HL-60 (cell line): ENCODE data around the gene RNF26.

Source experiments
- DNase-seq, 2 experiments: peaks; one replicate each; pipeline ENCODE4 v3.0.0-alpha.2; 2010 to 2020; ENCODE audit warnings: low read depth in 1 of 2, low spot score in 1 of 2
- H3K27ac ChIP-seq: fragments of 250-450 bp; sonication (Bioruptor Pico); replicated peaks from 2 replicates; pipeline ENCODE4 v1.5.1; 2020; ENCODE audit warnings: mild to moderate bottlenecking, moderate library complexity
- H3K27me3 ChIP-seq: fragments of 250-450 bp; sonication (Bioruptor Pico); 2 replicates; pipeline ENCODE4 v1.5.1; 2021; ENCODE audit warnings: mild to moderate bottlenecking, moderate library complexity; ENCODE audit not compliant: insufficient read depth, poor library complexity, severe bottlenecking
- H3K4me3 ChIP-seq: replicated peaks from 2 replicates; pipeline ENCODE4 v1.5.1; 2011; ENCODE audit warnings: mild to moderate bottlenecking, control low read depth, low read length; ENCODE audit not compliant: insufficient read depth
- GABPA ChIP-seq: IDR thresholded peaks from 2 replicates; pipeline ENCODE4 v1.6.1; 2012; ENCODE audit warnings: low read depth
- POLR2AphosphoS5 ChIP-seq: IDR thresholded peaks from 2 replicates; pipeline ENCODE4 v1.6.1; 2012; ENCODE audit warnings: low read depth
- SPI1 ChIP-seq: IDR thresholded peaks from 2 replicates; pipeline ENCODE4 v1.6.1; 2012; ENCODE audit warnings: low read depth, mild to moderate bottlenecking, borderline replicate concordance
- TF ChIP-seq, protein P1 (sequence below): IDR thresholded peaks from one replicate; pipeline ENCODE4 v1.5.1; 2011; ENCODE audit warnings: low read length, control low read depth, inconsistent platforms; ENCODE audit not compliant: insufficient read depth
- TF ChIP-seq, protein P2 (sequence below): IDR thresholded peaks from 2 replicates; pipeline ENCODE4 v1.6.1; 2012; ENCODE audit warnings: low read depth; ENCODE audit not compliant: insufficient replicate concordance

The RNF26 gene

DNA sequence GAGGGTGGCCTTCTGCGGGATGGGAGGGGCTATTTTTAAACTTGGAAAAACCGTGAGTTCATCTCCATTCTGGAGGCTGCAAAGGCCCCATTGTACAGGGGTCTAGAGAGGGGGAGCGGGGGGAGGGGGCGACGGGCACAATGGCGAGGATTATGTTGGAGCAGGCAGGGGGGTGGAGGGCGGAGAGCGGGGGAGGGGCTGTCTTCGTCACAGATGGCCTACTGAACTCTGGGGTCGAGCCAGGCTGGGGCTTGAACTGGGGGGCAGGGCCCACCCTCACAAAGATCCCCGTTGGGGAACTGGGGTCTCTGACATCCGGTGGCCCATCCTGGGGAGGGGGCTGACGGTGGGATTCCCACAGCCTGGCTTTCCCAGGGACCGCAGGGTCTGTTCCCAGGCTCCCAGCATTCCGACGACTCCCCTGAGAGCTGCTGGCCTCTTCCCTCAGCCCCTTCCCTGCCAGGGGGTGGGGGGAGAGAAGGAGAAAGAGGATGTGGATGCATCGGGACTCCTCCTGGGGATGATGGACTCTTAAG is 14.0 kb upstream of the RNF26 start:
- no peak overlapping the region for H3K4me3 ChIP-seq
- TF ChIP-seq GABPA (no peak), POLR2AphosphoS5 (no peak), SPI1 (no peak)
- TF ChIP-seq, protein P1, sequence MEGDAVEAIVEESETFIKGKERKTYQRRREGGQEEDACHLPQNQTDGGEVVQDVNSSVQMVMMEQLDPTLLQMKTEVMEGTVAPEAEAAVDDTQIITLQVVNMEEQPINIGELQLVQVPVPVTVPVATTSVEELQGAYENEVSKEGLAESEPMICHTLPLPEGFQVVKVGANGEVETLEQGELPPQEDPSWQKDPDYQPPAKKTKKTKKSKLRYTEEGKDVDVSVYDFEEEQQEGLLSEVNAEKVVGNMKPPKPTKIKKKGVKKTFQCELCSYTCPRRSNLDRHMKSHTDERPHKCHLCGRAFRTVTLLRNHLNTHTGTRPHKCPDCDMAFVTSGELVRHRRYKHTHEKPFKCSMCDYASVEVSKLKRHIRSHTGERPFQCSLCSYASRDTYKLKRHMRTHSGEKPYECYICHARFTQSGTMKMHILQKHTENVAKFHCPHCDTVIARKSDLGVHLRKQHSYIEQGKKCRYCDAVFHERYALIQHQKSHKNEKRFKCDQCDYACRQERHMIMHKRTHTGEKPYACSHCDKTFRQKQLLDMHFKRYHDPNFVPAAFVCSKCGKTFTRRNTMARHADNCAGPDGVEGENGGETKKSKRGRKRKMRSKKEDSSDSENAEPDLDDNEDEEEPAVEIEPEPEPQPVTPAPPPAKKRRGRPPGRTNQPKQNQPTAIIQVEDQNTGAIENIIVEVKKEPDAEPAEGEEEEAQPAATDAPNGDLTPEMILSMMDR, result no peak
- TF ChIP-seq, protein P2, sequence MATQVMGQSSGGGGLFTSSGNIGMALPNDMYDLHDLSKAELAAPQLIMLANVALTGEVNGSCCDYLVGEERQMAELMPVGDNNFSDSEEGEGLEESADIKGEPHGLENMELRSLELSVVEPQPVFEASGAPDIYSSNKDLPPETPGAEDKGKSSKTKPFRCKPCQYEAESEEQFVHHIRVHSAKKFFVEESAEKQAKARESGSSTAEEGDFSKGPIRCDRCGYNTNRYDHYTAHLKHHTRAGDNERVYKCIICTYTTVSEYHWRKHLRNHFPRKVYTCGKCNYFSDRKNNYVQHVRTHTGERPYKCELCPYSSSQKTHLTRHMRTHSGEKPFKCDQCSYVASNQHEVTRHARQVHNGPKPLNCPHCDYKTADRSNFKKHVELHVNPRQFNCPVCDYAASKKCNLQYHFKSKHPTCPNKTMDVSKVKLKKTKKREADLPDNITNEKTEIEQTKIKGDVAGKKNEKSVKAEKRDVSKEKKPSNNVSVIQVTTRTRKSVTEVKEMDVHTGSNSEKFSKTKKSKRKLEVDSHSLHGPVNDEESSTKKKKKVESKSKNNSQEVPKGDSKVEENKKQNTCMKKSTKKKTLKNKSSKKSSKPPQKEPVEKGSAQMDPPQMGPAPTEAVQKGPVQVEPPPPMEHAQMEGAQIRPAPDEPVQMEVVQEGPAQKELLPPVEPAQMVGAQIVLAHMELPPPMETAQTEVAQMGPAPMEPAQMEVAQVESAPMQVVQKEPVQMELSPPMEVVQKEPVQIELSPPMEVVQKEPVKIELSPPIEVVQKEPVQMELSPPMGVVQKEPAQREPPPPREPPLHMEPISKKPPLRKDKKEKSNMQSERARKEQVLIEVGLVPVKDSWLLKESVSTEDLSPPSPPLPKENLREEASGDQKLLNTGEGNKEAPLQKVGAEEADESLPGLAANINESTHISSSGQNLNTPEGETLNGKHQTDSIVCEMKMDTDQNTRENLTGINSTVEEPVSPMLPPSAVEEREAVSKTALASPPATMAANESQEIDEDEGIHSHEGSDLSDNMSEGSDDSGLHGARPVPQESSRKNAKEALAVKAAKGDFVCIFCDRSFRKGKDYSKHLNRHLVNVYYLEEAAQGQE, result no peak
- H3K27me3 ChIP-seq, result peaks cover 21% of the 10 kb centered on the region
- H3K27ac ChIP-seq, result no peak overlapping the region
- DNase-seq, result no peak

DNA sequence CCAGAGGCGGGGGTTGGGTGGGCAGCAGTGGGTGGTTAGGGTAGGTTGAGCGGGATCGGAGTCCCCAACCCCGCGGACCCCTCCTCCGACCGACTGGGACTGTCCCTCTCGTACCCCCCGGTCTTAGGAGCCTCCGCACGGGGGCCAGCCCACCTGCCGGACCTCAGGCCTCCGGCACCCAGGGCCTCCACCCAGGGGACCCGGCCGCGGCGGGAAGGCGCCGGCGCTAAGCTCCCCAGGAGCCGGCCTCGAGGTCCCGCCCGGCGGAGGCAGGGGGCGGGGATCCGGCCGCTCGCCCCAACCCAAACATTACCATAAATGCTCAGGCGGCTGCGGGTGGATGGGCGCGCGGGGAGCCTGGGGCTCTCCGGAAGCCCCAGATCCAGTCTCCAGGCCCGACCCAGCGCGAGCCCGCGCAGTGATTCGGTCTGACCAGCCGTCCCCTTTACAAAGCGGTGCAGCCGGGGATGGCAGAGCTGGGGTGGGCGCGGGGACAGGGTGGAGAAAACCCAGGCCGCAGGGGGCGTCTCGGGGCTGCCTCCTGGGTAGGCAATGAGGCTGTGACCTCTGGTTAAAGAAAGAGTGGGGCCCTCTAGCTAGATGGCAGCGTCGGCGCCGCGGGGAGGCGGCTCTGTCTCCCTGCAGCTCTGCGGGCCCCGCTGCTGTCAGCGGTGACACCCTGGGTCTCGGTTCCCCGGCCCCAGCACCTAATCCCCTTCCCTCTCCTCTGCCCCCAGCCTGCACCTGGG is 13.4 kb upstream of the RNF26 start:
- TF ChIP-seq, protein P2, result no peak
- no peak for TF ChIP-seq POLR2AphosphoS5
- peaks cover 15% of the 10 kb centered on the region for H3K27me3 ChIP-seq
- peak overlapping the region; percentile 51 for H3K4me3 ChIP-seq
- no peak overlapping the region for H3K27ac ChIP-seq
- DNase-seq, result no peak

DNA sequence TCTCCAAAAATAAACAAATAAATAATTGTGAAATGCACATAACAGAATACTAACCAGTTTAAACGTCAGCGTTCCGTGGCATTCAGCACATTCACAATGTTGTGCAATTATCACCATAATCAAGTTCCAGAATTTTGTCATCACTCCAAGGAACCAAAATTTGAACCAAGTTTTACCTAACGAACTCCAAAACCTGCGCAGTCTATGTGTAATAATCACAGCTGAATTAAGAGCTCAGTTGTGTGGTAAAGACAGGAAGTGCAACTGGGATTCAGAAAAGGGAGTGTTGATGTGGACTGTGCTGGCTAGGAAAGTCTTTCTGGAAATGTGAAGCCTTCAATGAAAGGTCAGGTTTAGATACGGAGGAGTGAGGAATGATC is 12.0 kb upstream of the RNF26 start:
- TF ChIP-seq SPI1, result peak; percentile 11; the same call in 1 of the 2 replicates
- TF ChIP-seq POLR2AphosphoS5, result no peak
- TF ChIP-seq, protein P2, result no peak
- Histone ChIP-seq H3K4me3 (no peak overlapping the region), H3K27ac (no peak overlapping the region)

DNA sequence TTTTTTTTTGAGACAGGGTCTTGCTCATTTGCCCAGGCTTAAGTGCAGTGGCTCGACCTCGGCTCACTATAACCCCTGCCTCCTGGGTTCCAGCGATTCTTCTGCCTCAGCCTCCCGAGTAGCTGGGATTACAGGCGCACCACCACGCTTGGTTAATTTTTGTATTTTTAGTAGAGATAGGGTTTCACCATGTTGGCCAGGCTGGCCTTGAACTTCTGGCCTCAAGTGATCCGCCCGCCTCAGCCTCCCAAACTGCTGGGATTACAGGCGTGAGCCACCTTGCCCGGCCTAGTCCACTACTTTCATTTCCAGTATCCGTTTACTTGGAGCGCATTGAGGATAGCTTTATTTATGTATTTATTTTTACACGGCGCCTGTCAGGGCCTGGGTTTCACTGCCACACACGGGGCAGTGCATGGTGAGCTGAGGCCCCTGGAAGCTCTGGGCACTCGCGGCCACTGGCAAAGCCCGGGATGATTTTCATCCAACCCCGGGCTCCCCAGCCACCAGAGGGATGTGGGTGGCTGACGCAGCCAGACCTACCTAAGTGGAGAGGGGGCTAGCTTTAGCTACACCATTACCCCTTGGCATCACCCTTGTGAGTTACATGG is 11.3 kb upstream of the RNF26 start:
- Histone ChIP-seq H3K27ac (no peak overlapping the region), H3K27me3 (peaks cover 3% of the 10 kb centered on the region), H3K4me3 (no peak overlapping the region)
- DNase-seq, result no peak
- TF ChIP-seq, protein P1, result no peak
- TF ChIP-seq GABPA (no peak), SPI1 (no peak), POLR2AphosphoS5 (no peak)
- TF ChIP-seq, protein P2, result no peak

More for the DNA sequence above, 12.0 kb upstream of the RNF26 start:
- peaks cover 3% of the 10 kb centered on the region for H3K27me3 ChIP-seq
- no peak for DNase-seq
